ENCODE measurements around the gene DARS1.

GRCh38 chr2:136008205-136008865, 22.9 kb upstream of the DARS1 start:
- TF ChIP-seq POLR2A (IDR thresholded peaks at IDR 0.05), result no peak
- TF ChIP-seq CTCF (IDR thresholded peaks at IDR 0.05), result no peak
